Stimulated activated CD8-positive, alpha-beta memory T cell treated with anti-CD3 and anti-CD28 coated beads, Interleukin-15, amount 100 ng/mL, for 1 hour (primary cell): ENCODE measurements around the gene GBF1.
"Not testable (repeated sequence)": the region's sequence is repeated elsewhere in the genome, so short reads cannot be mapped to it uniquely, and the experiment has no call there.

ENCODE experiments used
- DNase-seq: peaks from one replicate; pipeline ENCODE4 v3.0.0-alpha.2; 2020; ENCODE audit warnings: low read depth

GBF1 gene, protein sequence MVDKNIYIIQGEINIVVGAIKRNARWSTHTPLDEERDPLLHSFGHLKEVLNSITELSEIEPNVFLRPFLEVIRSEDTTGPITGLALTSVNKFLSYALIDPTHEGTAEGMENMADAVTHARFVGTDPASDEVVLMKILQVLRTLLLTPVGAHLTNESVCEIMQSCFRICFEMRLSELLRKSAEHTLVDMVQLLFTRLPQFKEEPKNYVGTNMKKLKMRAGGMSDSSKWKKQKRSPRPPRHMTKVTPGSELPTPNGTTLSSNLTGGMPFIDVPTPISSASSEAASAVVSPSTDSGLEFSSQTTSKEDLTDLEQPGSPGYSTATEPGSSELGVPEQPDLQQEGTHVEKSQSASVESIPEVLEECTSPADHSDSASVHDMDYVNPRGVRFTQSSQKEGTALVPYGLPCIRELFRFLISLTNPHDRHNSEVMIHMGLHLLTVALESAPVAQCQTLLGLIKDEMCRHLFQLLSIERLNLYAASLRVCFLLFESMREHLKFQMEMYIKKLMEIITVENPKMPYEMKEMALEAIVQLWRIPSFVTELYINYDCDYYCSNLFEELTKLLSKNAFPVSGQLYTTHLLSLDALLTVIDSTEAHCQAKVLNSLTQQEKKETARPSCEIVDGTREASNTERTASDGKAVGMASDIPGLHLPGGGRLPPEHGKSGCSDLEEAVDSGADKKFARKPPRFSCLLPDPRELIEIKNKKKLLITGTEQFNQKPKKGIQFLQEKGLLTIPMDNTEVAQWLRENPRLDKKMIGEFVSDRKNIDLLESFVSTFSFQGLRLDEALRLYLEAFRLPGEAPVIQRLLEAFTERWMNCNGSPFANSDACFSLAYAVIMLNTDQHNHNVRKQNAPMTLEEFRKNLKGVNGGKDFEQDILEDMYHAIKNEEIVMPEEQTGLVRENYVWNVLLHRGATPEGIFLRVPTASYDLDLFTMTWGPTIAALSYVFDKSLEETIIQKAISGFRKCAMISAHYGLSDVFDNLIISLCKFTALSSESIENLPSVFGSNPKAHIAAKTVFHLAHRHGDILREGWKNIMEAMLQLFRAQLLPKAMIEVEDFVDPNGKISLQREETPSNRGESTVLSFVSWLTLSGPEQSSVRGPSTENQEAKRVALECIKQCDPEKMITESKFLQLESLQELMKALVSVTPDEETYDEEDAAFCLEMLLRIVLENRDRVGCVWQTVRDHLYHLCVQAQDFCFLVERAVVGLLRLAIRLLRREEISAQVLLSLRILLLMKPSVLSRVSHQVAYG (N-terminal part only)

DNA sequence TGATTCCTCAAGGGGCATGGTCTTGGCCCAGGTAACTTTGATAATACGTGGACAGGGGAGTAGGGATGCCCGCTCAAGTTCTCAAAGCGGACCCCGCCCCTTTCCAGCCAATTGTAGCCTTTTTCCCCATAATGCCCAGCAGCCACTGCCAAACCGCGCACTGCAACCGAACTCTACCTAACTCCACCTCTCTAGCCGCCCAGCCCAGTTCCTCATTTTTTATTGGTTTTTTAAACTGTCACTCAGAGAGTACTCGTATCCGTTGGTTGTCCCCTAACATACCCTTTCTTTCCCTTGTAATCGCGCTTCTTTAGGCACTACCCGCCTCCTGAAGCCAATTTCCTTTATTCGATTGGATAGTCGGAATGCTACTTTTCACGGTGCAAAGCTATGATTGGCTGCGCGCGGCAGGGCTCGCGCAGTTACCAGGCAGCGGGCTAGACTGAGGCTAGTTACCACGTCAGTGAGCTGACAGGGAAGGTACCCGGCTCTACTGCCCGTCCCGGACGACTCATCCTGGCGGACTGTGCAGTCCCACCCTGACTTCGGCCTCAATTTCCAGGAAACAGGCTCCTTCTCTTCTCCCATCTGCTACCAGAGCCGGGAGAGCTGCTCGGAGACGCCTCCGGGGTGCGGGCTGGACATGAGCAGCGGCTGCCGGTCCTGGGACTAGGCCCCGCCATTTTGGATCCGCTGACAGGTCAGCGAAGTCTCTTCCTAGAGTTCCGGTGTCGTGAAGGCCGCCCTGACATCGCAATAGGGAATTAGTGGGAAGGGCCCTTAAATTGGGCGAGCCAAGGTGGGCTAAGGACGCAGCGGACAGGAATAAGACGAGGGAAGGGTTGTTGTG, at the start of gene GBF1:
GBF1 (plus strand) TSS at position 451 of the 850 bp plus-strand sequence. CDS start 13,407 bp downstream, outside the sequence.
- peak; percentile 65 for DNase-seq

DNA sequence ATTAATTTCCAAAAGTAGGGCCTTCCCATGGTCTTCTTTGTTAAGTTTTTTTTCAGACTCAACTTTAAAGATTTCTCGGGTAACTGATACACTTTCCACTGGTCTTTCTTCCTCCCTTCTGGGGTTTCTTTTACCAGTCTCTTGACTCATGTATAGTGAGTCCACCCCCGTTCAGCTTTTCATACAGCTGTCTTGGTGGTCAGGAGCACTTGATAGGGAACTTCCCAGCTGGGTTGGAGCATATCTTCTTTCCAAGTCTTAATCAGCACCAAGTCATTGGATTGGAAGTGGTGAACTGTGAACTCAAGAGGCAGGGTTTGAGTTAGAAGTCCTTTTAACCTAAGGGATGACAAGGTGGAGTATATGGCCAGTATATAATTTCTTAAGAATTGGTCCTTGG, 48.4 kb upstream of the GBF1 start:
- no peak for DNase-seq

DNA sequence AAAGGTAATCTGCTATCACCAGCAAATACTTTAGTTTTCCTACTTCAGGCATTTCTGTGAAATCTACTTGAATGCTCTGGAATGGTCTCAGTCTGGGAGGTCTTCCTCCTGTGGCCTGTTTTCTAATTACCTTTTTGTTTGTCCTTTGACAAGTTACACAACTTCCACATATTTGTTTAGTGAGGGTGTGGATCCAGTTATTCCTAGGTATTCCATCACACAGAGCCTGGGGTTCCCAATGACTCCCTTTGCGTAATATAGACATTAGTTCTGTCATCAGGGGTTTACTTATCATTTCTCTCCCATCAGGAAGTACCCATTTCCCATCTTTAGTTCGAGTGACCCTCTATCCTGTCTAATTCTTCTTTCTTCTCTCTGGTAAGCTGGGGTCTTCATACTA, 47.3 kb upstream of the GBF1 start:
- no peak for DNase-seq

DNA sequence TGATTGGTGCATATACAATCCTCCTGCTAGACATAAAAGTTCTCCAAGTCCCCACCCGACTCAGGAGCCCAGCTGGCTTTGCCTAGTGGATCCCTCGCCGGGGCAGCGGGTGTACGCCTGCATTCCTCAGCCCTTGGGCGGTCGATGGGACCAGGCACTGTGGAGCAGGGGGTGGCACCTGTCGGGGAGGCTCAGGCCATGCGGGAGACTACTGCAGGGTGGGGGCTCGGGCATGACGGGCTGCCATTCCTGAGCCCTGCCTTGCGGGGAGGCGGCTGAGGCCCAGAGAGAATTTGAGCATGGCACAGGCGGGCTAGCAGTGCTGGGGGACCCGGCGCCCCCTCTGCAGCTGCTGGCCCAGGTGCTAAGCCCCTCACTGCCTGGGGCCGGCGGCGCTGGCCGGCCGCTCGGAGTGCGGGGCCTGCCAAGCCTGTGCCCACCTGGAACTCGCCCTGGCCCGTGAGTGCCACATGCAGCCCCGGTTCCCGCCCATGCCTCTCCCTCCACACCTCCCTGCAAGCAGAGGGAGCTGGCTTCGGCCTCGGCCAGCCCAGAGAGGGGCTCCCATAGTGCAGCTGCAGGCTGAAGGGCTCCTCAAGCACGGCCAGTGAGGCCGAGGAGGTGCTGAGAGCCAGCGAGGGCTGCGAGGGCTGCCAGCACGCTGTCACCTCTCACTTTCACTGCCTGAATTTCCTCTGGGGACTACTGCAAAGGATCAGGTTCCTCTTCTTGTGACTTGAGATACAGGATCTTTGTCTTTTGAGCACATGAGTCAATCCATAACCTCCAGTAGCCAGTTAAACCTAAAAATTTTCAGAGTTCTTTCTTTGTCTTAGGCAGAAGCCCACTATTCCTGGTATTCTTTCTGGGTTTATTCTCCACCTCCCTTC, 44.3 kb upstream of the GBF1 start:
- no peak for DNase-seq

DNA sequence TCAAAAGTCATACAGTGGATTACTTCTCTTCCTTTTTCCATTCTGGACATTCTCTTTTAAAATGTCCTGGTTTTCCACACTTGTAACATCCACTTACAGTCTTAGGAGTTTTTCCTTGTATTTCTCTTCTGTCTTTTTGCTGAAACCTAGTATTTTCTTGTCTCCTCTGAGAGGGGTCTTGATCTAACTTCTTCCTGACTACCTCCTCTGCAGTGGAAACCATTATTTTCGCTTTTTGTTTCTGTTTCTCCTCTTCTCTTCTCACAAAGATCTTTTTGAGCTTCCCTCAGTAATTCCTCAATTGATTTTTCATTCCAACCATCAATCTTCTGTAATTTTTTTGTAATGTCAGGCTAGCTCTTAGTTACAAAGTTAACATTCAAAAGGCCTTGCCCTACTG, 42.9 kb upstream of the GBF1 start:
- no peak for DNase-seq

DNA sequence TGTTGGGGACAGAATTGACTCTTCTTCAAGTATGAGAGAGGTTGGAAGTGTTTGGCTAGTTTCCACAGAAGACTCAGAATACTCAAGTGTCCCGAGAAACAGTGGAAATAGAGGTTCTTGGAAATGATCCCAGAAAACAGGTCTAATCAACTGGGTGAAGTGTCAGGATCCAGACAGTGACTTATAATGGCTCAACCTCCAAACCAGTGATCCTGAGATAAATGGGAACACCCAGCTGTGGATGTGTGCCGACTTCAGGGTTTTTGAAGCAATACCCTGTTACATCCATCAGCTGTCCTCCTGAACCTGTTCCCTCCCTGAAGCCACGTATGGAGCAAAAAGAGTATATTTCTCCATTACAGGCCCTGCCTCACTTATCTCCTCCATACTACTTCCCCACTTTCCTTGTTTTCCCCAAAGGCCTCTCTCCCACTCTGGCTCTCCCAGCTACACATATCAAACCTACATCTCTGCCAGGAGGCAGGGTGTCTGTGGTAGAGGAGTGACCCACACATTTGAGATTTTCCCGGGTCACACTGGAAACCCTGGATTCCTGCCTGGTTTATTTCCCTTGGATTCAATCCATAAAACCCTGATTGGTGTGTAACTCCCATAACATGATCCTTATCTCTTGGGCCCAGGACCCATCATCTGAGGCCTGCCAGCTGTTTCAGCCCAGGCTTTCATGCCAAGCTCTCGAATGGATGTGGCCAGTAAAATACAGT, 36.9 kb upstream of the GBF1 start:
- no peak for DNase-seq

DNA sequence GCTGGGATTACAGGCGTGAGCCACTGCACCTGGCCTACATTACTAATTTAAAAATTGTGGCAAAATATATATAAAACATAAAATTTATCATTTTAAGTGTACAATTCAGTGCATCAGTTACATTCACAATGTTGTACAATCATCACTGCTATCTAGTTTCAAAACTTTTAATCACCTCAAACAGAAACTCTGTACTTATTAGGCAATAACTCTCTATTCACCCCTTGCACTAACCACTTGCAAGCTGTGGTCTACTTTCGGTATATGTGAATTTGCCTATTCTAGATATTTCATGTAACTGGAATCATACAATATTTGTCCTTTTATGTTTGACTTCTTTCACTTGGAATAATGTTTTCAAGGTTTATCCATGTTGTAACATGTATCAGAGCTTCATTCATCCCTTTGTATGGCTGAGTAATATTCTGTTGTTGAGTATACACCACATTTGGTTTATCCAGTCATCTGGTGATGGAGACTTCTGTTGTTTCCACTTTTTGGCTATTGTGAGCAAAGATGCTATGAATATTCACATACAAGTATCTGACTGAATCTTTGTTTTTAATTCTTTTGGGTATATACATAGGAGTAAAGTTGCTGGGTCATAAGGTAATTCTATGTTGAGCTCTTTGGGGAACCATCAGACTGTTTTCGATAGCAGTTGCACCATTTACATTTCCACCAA, 33.6 kb upstream of the GBF1 start:
- DNase-seq, result no peak

DNA sequence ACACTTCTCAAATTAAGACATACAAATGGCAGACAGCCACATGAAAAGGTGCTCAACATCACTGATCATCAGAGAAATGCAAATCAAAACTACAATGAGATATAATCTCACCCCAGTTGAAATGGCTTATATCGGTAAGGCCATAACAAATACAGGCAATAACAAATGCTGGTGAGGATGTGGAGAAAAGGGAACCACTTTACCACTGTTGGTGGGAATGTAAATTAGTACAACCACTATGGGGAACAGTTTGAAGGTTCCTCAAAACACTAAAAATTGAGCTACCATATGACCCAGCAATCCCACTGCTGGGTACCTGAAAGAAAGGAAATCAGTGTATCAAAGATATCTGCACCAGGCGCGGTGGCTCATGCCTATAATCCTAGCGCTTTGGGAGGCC, 31.7 kb upstream of the GBF1 start:
- DNase-seq, result not testable (repeated sequence)

DNA sequence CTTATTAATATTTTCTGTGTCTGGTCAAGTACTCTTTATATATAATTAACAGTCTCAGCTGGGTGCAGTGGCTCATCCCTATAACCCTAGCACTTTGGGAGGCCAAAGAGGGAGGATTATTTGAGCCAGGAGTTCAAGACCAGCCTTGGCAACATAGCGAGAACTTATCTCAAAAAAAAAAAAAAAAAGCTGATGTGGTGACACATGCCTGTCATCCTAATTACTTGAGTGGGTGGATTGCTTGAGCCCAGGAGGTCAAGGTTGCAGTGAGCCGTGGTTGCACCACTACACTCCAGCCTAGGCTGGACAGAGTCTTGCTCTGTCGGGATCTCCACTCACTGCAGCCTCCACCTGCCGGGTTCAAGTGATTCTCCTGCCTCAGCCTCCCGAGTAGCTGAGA, 26.0 kb upstream of the GBF1 start:
- DNase-seq, result no peak

DNA sequence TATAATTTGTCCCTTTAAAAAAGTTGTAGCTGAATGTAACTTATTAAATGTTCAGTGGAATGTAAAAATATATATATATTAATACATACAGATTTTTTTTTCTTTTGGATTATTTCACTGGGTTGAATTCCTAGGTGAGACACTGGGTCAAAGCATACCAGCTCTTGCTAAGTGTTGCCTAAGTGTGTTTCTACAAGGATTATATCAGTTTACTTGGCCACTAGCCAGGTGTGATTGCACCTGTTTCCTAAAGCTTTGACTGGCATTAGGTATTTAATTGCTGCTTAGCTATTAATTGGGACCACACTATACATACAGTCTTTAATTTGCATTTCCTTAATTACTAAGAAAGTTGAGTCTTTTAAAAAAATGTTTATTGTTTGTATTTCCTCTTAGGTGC, 24.7 kb upstream of the GBF1 start:
- DNase-seq, result no peak

DNA sequence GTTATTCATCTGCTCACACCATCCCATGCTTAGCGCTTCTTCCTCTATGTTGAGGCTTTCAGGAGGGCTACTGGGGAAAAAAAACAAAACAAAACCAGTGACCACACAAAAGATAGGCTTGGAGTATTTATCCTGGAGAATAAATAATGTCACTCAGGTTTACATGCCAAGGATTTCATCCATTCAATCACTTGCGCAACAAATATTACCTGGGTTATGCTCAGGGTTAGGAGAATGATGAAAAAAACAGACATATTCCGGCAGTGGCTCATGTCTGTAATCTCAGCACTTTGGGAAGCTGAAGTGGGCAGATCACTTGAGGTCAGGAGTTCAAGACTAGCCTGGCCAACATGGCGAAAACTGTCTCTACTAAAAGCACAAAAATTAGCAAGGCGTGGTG, 22.5 kb upstream of the GBF1 start:
- no peak for DNase-seq

DNA sequence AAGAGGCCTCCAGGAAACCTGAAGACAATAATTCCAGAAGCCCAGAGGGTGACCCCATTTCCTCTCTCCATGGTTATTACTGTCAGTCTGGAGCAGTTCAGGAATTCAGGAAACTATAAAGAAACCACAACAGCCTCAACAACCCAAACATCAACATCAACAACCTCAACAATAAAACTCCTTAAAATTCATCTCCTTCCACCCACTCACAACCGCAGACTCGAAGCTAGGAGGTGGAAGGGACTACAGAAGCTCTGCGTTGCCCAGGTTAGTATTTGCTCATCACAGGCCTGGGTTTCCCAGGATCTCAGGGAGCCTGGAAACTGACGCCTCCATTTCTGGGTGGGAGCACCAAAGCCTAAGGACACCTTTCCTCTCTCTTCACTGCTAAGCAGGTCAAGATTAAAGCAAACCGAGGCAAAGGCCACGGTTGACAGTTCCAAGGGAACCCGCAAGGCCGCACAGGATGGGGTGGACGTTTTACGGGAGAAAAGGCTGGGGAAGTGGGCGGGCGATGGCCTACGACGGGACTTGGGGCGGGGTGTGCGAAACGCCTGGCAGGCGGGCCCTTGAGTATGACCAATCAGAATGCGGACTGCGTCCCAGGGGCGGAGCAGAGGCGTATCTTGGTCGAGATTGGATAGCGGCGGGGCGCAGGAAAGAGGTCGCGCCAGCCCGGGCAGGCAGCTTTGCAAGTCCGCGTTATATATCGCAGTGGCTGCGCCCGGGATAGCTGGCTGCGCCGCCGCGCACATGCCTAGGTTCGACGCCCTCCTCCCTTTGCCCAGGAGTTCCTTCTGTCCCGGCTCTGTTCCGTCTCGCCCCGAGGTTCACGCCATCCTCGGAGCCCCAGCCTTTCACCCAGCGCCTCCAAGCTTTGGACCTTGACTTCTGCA, 19.4 kb upstream of the GBF1 start, which contains the start of gene ELOVL3:
ELOVL3 (plus strand) TSS at position 654 of the 896 bp plus-strand sequence. CDS start 250 bp downstream, outside the sequence.
- DNase-seq, result peak; percentile 64

DNA sequence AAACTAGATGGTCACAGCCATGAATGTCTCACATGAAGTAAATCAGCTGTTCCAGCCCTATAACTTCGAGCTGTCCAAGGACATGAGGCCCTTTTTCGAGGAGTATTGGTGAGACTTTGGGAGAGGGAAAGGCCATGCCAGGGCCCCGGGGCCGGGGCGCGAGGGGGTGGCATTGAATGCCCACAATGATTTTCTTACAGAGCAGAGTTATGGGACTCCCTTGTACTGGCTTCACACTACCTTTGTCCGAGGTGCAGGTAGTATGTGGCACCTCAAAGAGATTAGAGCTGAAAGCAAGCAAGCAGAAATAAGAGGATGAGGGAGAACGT, 18.8 kb upstream of the GBF1 start:
- DNase-seq, result no peak

DNA sequence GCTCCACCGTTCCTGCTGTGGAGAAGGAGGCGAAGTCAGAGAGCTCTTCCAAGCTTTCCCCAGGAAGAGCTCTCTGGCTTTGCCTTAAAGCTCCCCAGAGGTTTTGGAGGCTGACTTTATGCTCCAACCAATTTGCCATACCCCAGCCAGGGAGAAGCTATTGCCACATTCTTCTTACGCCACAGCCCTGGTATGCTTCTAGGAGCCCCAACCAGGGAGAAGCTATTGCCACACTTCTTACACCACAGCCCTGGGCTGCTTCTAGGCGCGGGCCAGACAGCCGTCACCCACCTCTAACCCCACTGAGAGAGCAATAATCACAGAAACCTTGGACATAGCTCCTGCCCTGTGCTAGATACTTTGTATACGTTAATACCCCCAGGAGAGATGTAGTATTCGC, 18.3 kb upstream of the GBF1 start:
- DNase-seq, result no peak

DNA sequence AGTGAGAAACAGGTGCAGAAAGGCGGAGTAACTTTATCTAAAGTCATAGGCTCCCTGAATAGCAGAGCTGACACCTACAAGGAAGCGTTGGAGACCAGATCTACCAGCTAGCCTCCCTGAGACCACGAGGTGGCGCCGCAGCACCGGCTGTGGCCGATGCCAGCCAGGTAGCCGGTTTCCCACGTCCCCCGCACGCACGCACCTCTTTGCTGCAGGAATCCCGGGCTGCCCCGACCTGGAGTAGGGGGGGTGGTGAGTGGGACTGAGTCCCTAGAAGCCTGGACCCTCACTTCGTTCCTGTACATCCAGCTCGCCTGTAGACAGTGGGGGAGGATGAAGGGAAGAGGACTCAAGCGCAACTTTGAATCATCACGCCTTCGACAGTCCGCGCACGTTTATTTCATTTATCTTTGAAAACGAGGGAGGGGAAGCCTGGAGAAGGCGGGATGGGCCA, 15.5 kb upstream of the GBF1 start:
- peak; percentile 78 for DNase-seq

DNA sequence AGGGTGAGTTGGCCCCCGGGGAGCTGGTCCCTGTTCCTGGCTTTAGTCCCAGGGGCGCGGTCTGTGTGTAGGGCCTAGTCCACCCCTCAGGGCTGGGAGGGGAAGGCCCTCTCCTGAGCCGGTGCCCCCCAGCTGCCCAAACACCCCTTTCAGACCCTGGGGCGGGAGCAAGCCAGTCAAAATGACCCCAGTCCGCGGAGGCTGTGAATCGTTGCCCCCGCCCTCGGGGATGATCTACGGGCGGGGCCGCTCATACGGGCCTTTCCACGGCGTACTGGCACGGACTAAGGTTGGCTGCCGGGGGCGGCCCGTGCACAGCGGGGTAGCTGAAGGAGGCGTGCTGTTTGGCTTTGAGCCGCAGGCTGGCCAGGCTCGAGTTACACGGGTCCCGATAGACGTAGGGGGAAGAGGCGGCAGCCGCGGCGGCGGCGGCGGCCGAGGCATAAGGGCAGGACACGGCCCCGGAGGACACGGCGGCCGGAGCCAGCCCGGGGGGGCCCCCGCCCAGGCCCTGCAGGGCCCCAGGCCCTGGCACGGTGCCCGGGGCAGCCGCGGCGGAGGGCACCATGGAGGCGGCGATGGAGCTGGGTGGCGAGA, 15.0 kb upstream of the GBF1 start:
- DNase-seq, result no peak

DNA sequence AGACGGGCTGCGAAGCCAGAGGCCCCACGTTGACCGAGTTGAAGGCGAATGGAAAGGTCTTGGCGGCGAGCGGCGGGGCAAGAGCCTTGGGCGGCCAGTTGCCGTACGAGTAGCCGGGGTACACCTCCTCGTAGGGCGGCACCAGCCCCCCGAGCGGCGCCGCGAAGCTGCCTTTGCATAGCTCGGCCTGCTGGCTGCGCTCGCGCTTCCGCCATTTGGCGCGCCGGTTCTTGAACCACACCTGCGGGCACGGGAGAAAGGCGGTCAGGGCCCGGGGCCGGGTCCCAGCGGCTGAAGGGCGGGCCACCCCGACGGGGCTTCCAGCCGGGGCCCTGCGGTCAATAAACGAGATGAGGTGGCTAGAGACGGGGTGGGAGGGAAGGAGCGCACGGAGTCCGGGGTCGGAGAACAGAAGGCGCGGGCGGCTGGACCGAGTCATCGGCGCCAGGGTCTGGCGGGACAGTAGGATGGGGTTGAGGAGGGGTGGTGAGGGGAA, 14.4 kb upstream of the GBF1 start:
- no peak for DNase-seq
